K562 (cell line): ENCODE measurements around the gene GABRA5. TPM values are rescaled to one million over a fixed set of nuclear protein-coding genes. Genes with fewer than 3 reads are reported as not detected.

Experiments
- ATAC-seq: fragments of 200-7000 bp; cut with Tn5 transposase; 3 replicates; pipeline ENCODE4 v1.9.1; 2020; ENCODE audit warnings: moderate library complexity
- BruUV-seq: library from RNA; stranded (reverse); fragments of 400-500 nt; replicated peaks from 2 replicates; lab custom pipeline; 2021; lab: Mats Ljungman, UMichigan
- CTCF ChIA-PET: fragments of 300-600 bp; formaldehyde crosslinking; extraction: SDS; loops from one replicate; lab custom pipeline; 2021; ENCODE audit warnings: low intra/inter-chr PET ratio; lab: Yijun Ruan, JAX
- POLR2A ChIA-PET: fragments of 300-600, 350-650 bp; sonication (Branson Sonifier 250); formaldehyde crosslinking; extraction: SDS; loops from one replicate; lab custom pipeline; 2021; ENCODE audit warnings: antibody characterized with exemption, inconsistent platforms; lab: Yijun Ruan, JAX
- DNase-seq, 4 experiments: peaks; one replicate each; pipeline versions ENCODE4 v3.0.0 to v3.0.0-alpha.2; 2011 to 2018; ENCODE audit warnings: low spot score in 3 of 4, mixed read lengths in 3 of 4; ENCODE audit errors: extremely low read depth in 1 of 4
- FAIRE-seq: peaks from 2 replicates; lab custom pipeline; 2011; peaks lifted over from hg19 to GRCh38; lab: Jason Lieb, UNC
- H2AFZ ChIP-seq: 2 replicates; pipeline ENCODE4 v1.6.0; 2011; ENCODE audit warnings: low read depth, low read length, control low read depth, inconsistent platforms
- H3K27ac ChIP-seq: fragments of 200-600 bp; 3 replicates; pipeline ENCODE4 v1.8.0; 2011; ENCODE audit warnings: low read depth, mild to moderate bottlenecking, control low read depth, inconsistent platforms, low read length, moderate library complexity, mixed read lengths; ENCODE audit errors: extremely low read depth
- H3K27me3 ChIP-seq, 2 experiments: fragments of 300-600 bp in 1 of 2; 2 replicates in 1 of 2; 3 replicates in 1 of 2; pipeline versions ENCODE4 v1.6.0 to v1.8.0; 2011; ENCODE audit warnings: inconsistent platforms in 2 of 2, low read length in 2 of 2, mild to moderate bottlenecking in 1 of 2, mixed read lengths in 1 of 2, moderate library complexity in 1 of 2; ENCODE audit not compliant: control insufficient read depth in 2 of 2, insufficient read depth in 2 of 2
- H3K36me3 ChIP-seq: fragments of 300-600 bp; 3 replicates; pipeline ENCODE4 v1.8.0; 2011; ENCODE audit warnings: mild to moderate bottlenecking, low read length, inconsistent platforms; ENCODE audit not compliant: control insufficient read depth, insufficient read depth
- H3K4me1 ChIP-seq, 2 experiments: fragments of 200-600 bp in 1 of 2; replicated peaks in 1 of 2; 2 replicates in 1 of 2; 3 replicates in 1 of 2; pipeline versions ENCODE4 v1.5.1 to v1.8.0; 2011; ENCODE audit warnings: inconsistent platforms in 2 of 2, low read length in 2 of 2, mild to moderate bottlenecking in 1 of 2, mixed read lengths in 1 of 2, moderate library complexity in 1 of 2; ENCODE audit not compliant: control insufficient read depth in 2 of 2, insufficient read depth in 2 of 2
- H3K4me2 ChIP-seq: 2 replicates; pipeline ENCODE4 v1.6.1; 2011; ENCODE audit warnings: low read length, control low read depth, inconsistent platforms, mixed read lengths; ENCODE audit not compliant: insufficient read depth
- H3K4me3 ChIP-seq: fragments of 200-600 bp; sonication (generic), shearing (Covaris generic); 2 replicates; pipeline ENCODE4 v1.5.1; 2016; ENCODE audit warnings: control low read depth, inconsistent platforms
- H3K79me2 ChIP-seq: fragments of 200-600 bp; 3 replicates; pipeline ENCODE4 v1.8.0; 2011; ENCODE audit warnings: low read length, inconsistent platforms; ENCODE audit not compliant: control insufficient read depth, insufficient read depth
- H3K9ac ChIP-seq, 2 experiments: 2 replicates each; pipeline versions ENCODE4 v1.6.0 to v1.6.1; 2011; ENCODE audit warnings: low read depth in 2 of 2, low read length in 2 of 2, control low read depth in 1 of 2, inconsistent platforms in 1 of 2, mild to moderate bottlenecking in 1 of 2, mixed read lengths in 1 of 2; ENCODE audit not compliant: insufficient read depth in 1 of 2
- H3K9me1 ChIP-seq: one replicate; pipeline ENCODE4 v1.6.0; 2011; ENCODE audit warnings: inconsistent platforms, mild to moderate bottlenecking, low read length, moderate library complexity; ENCODE audit not compliant: control insufficient read depth, insufficient read depth
- H3K9me3 ChIP-seq: replicated peaks from 2 replicates; pipeline ENCODE4 v1.5.1; 2011; ENCODE audit warnings: low read depth, low read length, inconsistent platforms; ENCODE audit not compliant: control insufficient read depth, insufficient read depth
- H4K20me1 ChIP-seq: replicated peaks from 2 replicates; pipeline ENCODE4 v1.6.1; 2011; ENCODE audit warnings: low read length, inconsistent platforms, mixed read lengths; ENCODE audit not compliant: control insufficient read depth, insufficient read depth
- CBX8 ChIP-seq: fragments of 200-600 bp; sonication (generic); IDR thresholded peaks from 2 replicates; pipeline ENCODE4 v1.6.1; 2012; ENCODE audit warnings: borderline replicate concordance, mixed run types, low read depth, mild to moderate bottlenecking, moderate library complexity, mixed read lengths, low read length, control low read depth, inconsistent platforms; ENCODE audit not compliant: poor library complexity, severe bottlenecking; ENCODE audit errors: extremely low read depth
- HNRNPLL ChIP-seq: fragments of 200-400 bp; formaldehyde crosslinking; IDR thresholded peaks from 2 replicates; pipeline ENCODE4 v1.6.1; 2017; ENCODE audit warnings: low read length, low read depth, mild to moderate bottlenecking; ENCODE audit not compliant: poor library complexity, severe bottlenecking
- KAT7 ChIP-seq: sonication (generic); formaldehyde crosslinking; IDR thresholded peaks from 2 replicates; pipeline ENCODE4 v1.8.0; 2022; ENCODE audit warnings: missing genetic modification reagents, mild to moderate bottlenecking, borderline replicate concordance
- SIN3A ChIP-seq, 2 experiments: fragments of 150-350 bp in 1 of 2; IDR thresholded peaks; 2 replicates each; pipeline ENCODE4 v1.6.1; 2011 to 2016; ENCODE audit warnings: borderline replicate concordance in 2 of 2, low read depth in 2 of 2, low read length in 2 of 2, mild to moderate bottlenecking in 2 of 2, moderate library complexity in 2 of 2; ENCODE audit not compliant: control insufficient read depth in 1 of 2
- SRF ChIP-seq, 2 experiments: fragments of 250-450, 450-650 bp in 1 of 2; sonication (Bioruptor Pico) in 1 of 2; sonication (generic) in 1 of 2; formaldehyde crosslinking; IDR thresholded peaks; 2 replicates each; pipeline versions ENCODE4 v1.5.0 to v1.5.1; 2020 to 2022; ENCODE audit warnings: mild to moderate bottlenecking in 1 of 2, missing genetic modification reagents in 1 of 2
- in situ Hi-C: fragments of 300-500 bp; cut with MboI; formaldehyde crosslinking; loops from 4 replicates; pipeline ENCODE4 v1.15.0; 2018; ENCODE audit warnings: inconsistent platforms, mixed read lengths
- intact Hi-C: fragments of 100-400 bp; cut with micrococcal nuclease; formaldehyde crosslinking; loops from 2 replicates; pipeline ENCODE4 v1.14.2; 2022
- polyA plus RNA-seq, 8 experiments: library from polyadenylated mRNA; depleted of rRNA in 4 of 8; stranded (reverse) in 5 of 8; unstranded in 3 of 8; fragments of >200 nt; fragmentation: Nextera tagmentation in 2 of 8; fragmentation: Illumina TruSeq in 1 of 8; extraction: Ambion mirVana in 2 of 8; extraction: Trizol in 1 of 8; gene quantifications; 2 replicates each; pipeline versions ENCODE4 v1.2.1 to v1.2.3, GENCODE V29; 2011 to 2014; ENCODE audit warnings: inconsistent platforms in 1 of 8, missing spikeins in 1 of 8
- total RNA-seq, 7 experiments: library from RNA; depleted of rRNA in 6 of 7; stranded (reverse); fragments of >200 nt in 6 of 7; fragmentation: Illumina TruSeq in 2 of 7; extraction: Trizol in 2 of 7; gene quantifications; 2 replicates each; pipeline versions ENCODE4 v1.2.1 to v1.2.3, GENCODE V29; 2011 to 2021; ENCODE audit warnings: low replicate concordance in 1 of 7
- TF ChIP-seq, protein P1 (sequence below): fragments of 250-450 bp; sonication (Bioruptor Pico); IDR thresholded peaks from 2 replicates; pipeline ENCODE4 v1.8.0; 2022; ENCODE audit warnings: inconsistent platforms, mild to moderate bottlenecking, moderate library complexity, borderline replicate concordance

Gene GABRA5
- total and polyA plus RNA-seq, 9 of the 15 experiments (the other 6 are each of a cell fraction or from before 2014, with no cell fraction given) = not detected

DNA sequence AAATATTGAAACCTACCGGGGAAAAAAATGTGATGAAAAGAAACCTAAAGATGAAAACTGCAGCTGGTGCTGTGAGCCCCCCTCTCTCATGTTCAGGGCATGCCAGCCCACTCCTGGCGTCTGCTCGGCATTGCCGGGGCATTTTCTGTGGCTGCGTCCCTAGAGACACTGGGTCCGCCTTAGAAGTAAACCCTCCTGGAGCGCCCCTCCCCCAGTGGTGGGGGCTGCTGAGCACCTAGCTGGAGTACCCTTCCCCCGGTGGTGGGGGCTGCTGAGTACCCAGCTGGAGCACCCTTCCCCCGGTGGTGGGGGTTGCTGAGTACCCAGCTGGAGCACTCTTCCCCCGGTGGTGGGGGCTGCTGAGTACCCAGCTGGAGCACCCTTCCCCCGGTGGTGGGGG, 24.5 kb upstream of the GABRA5 start (continued):
- TF ChIP-seq, protein P1, sequence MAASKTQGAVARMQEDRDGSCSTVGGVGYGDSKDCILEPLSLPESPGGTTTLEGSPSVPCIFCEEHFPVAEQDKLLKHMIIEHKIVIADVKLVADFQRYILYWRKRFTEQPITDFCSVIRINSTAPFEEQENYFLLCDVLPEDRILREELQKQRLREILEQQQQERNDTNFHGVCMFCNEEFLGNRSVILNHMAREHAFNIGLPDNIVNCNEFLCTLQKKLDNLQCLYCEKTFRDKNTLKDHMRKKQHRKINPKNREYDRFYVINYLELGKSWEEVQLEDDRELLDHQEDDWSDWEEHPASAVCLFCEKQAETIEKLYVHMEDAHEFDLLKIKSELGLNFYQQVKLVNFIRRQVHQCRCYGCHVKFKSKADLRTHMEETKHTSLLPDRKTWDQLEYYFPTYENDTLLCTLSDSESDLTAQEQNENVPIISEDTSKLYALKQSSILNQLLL (CRISPR knock-in tag) = no peak
- no peak for TF ChIP-seq SIN3A (IDR thresholded peaks at IDR 0.05; ENCODE audit: borderline replicate concordance in 2 of 2, control insufficient read depth in 1 of 2, low read depth in 2 of 2, low read length in 2 of 2)
- no peak for TF ChIP-seq KAT7 (CRISPR knock-in tag)
- no peak for TF ChIP-seq CBX8
- TF ChIP-seq, all 486 proteins: peak for 0

DNA sequence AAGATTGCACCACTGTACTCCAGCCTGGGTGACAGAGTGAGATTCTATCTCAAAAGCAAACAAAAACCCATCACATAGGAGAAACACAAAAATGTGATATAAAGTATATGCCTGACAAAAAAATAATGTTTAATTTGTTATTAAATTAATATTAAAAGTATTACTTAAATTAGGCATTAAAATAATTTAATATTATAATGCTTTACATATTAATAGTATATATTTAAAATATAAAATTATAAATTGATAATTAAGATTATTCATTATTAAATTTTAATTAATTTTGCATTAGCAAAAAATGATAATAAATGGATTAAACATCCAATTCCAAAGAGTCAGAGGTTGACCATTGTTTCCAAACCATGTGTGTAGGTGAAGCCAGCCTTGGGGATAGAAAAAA, 22.0 kb upstream of the GABRA5 start:
- no peak overlapping the region for H2AFZ ChIP-seq
- intact Hi-C loops = no loop called here
- H3K27me3 ChIP-seq = peaks cover 0 to 4% of the 10 kb centered on the region in 2 experiments; a peak in 3 of 5 replicates
- no peaks in the 10 kb centered on the region for H4K20me1 ChIP-seq
- no peak overlapping the region for H3K9ac ChIP-seq
- H3K4me3 ChIP-seq = no peak overlapping the region
- no peaks in the 10 kb centered on the region for H3K9me3 ChIP-seq
- H3K79me2 ChIP-seq = no peaks in the 10 kb centered on the region
- no TSS peak for BruUV-seq
- ATAC-seq (no peak), FAIRE-seq (no peak), DNase-seq (no peak)
- TF ChIP-seq HNRNPLL = no peak
- no peak for TF ChIP-seq SRF (CRISPR knock-in tag; IDR thresholded peaks at IDR 0.05)
- H3K9me1 ChIP-seq = no peaks in the 10 kb centered on the region
- H3K36me3 ChIP-seq = no peaks in the 10 kb centered on the region
- no peak overlapping the region for H3K27ac ChIP-seq
- no peaks in the 10 kb centered on the region for H3K4me1 ChIP-seq
- ChIA-PET POLR2A (no interaction called here), CTCF (interaction anchor here (0.6 kb wide), 1 partner anchor 1206 kb away, joined by 3 read pairs; no protein-coding TSS in a partner anchor)
- H3K4me2 ChIP-seq = no peak overlapping the region
- in situ Hi-C loops = no loop called here
